ENCODE data around the gene NKX2-4.

- TF ChIP-seq CTCF (IDR thresholded peaks at IDR 0.05; ENCODE audit: insufficient read depth, low read depth, low read length) (no peak), EZH2 (IDR thresholded peaks at IDR 0.05; ENCODE audit: insufficient read depth, low read length) (no peak)
These were observed 2.2 kb downstream of the NKX2-4 start for GRCh38 chr20:21395051-21395665.

Measured in astrocyte (in vitro differentiated cells and primary cell).